Motor neuron (in vitro differentiated cells): ENCODE measurements around the gene STX3. TPM values are rescaled to one million over a fixed set of nuclear protein-coding genes. Genes with fewer than 3 reads are reported as not detected.
"Not testable (repeated sequence)": the region's sequence is repeated elsewhere in the genome, so short reads cannot be mapped to it uniquely, and the experiment has no call there.

Experiments
- ATAC-seq, 8 experiments: fragments of 200-7000 bp; cut with Tn5 transposase; replicated peaks in 6 of 8; 2 replicates each; pipeline ENCODE4 v1.8.0; 2021; ENCODE audit warnings: mild to moderate bottlenecking in 8 of 8, moderate library complexity in 8 of 8
- H3K27ac ChIP-seq, 2 donors: fragments of 250-450 bp; sonication (Bioruptor Pico); 2 replicates each; pipeline ENCODE4 v1.9.0; 2021; ENCODE audit warnings: antibody characterized with exemption in 2 of 2, mild to moderate bottlenecking in 2 of 2, moderate library complexity in 1 of 2
- H3K4me1 ChIP-seq, 2 donors: fragments of 250-450 bp; sonication (Bioruptor Pico); replicated peaks in 1 of 2; 2 replicates each; pipeline ENCODE4 v1.6.1; 2021; ENCODE audit warnings: antibody characterized with exemption in 2 of 2, mild to moderate bottlenecking in 2 of 2, moderate library complexity in 1 of 2
- H3K4me3 ChIP-seq, 5 donors: fragments of 250-450 bp; sonication (Bioruptor Pico); 2 replicates each; pipeline ENCODE4 v1.9.0; 2021; ENCODE audit warnings: antibody characterized with exemption in 5 of 5, mild to moderate bottlenecking in 5 of 5, moderate library complexity in 4 of 5
- WGBS, 10 experiments: fragments of 450-650 bp; shearing (Covaris generic); methylation state at CpG; one replicate each; pipeline ENCODE4 v1.0.0; 2022; 5-methylcytosine and 5-hydroxymethylcytosine counted together
- in situ Hi-C, 9 experiments: fragments of 400-800 bp; cut with MboI; loops; one replicate each; pipeline ENCODE4 v1.15.0; 2021; ENCODE audit warnings: low sequenced_read_pairs in 9 of 9, low pct_unique_long_range_greater_than_20kb in 2 of 9; ENCODE audit not compliant: unreplicated experiment in 9 of 9
- total RNA-seq, 8 experiments: library from RNA; unstranded; fragments of 300-600 nt; gene quantifications; 2 replicates each; pipeline versions ENCODE4 v1.2.3 to v1.2.4, GENCODE V29; 2022

STX3 gene
- total RNA-seq, 8 experiments from 2014 or later: 5.7 to 21.4 (median 13.4) TPM

DNA sequence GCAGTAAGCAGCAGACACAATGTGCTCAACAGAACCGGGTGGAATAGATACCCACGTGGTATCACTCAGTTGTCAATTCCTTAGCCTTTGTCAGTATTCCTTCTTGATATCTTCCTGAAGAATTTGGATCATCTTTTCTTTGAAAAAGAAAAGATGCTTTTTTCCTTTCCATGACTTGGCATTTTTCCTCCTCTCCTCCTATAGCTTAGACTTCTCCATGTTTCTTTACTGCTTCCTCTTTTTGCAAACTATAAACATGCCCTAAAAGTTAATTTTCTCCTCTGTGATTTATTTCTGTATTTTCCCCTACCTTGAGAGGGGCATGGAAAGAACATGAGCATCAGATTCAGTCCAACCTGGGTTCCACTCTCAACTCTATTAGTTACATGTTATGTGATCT lies 78.4 kb downstream of the STX3 start:
- in situ Hi-C loops: no loop called here
- Histone ChIP-seq H3K27ac (no peak overlapping the region), H3K4me1 (no peaks in the 10 kb centered on the region), H3K4me3 (no peak overlapping the region)
- no peak for ATAC-seq
- WGBS, 10 experiments: 37 to 92% (median 92%) methylated on average over 2 of the region's 2 CpGs; no CpG with 5 or more reads in 7 of the 10 experiments

DNA sequence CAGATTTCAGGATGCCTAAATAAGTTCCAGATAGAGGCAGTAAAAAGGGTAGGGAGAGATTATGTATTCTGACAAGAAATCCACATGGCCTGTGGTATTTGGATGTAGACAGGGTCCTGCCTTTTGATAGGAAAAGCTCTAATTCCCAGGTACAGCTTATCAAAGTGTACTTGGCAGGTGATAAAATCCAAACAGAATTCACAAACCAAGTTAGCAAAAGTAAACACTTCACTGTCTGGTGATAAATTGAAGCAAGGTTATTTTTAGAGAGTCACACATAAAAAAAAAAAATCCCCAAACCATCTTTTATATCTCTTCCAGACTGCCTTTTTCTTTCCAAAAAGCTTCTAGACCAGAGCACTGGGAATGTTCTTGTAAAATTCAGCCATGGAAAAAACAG lies 84.4 kb downstream of the STX3 start:
- H3K27ac ChIP-seq: no peak overlapping the region
- no peak overlapping the region for H3K4me3 ChIP-seq
- in situ Hi-C loops: no loop called here
- no peak for ATAC-seq
- no peaks in the 10 kb centered on the region for H3K4me1 ChIP-seq

DNA sequence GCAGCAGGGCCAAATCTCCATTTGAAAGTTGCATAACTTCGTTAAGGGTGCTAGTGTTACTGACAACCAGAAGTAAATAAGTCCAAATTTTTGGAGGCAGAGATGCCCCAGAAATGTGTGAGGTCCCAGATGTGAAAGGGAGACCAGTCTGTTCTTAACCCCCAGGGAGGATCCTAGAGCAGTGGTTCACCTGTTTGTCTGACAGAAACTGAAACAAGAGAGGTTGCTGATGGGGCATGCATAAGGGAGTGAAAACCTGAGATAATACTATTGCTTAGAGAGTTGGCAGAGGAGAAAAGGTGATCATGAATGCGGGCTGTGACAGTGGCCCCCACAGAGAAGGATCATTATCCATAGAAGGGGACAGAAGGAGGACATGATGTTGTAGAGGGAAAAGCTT lies 86.3 kb downstream of the STX3 start:
- no peak overlapping the region for H3K27ac ChIP-seq
- 39 to 100% (median 80%) methylated on average over 1 to 2 of the region's 2 CpGs; no CpG with 5 or more reads in 1 of the 10 experiments for WGBS, 10 experiments
- ATAC-seq: no peak
- no peaks in the 10 kb centered on the region for H3K4me1 ChIP-seq
- in situ Hi-C loops: no loop called here
- H3K4me3 ChIP-seq: no peak overlapping the region

DNA sequence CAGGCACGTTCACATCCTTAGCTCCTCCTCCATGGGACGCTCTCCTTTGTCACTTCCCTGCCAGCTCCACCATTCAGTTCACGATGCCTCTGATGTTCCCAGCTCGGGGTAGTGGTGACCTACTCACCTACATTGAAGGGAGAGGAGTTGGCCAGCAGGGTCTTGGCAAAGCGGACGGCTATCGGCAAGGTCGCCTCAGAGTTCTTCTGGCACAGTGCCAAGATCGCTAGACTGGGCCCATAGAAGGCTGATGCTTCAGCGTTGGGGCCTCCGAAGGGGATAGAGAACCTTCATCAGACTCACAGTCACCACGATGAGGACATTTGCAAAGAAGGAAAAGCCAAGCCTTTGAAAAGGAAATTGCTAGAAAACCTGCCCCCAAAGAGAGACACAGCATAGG lies 87.1 kb downstream of the STX3 start:
- Histone ChIP-seq H3K4me1 (no peaks in the 10 kb centered on the region), H3K27ac (no peak overlapping the region), H3K4me3 (no peak overlapping the region)
- 0 to 100% (median 60%) methylated on average over 1 to 9 of the region's 12 CpGs; no CpG with 5 or more reads in 2 of the 10 experiments for WGBS, 10 experiments
- no peak for ATAC-seq
- in situ Hi-C loops: no loop called here

DNA sequence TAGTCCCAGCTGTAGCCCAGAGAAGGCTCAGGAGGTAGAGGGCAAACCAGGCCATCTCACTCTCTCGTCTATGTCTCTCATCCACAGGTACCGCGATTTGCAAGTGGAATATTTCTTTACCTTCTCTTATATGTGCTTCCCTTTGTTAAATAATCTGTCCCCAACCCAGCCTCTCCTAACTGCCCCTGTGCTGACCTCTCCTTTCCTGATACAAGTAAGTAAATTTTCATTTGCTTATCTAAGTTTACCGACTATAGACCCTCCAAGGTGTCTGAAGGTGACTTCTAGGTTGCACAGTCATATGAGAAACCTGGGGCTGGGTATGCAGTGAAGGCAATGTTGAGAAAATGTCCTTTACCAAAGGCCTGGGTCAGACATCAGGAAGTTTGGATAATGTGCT lies 90.2 kb downstream of the STX3 start, which contains the start of gene CBLIF:
Gene CBLIF (minus strand): TSS at position 101 of the 400 bp plus-strand sequence. CDS start 46 bp downstream, at position 55.
- in situ Hi-C loops: no loop called here
- Histone ChIP-seq H3K4me1 (no peaks in the 10 kb centered on the region), H3K27ac (no peak within 1 kb of the TSS), H3K4me3 (no peak within 1 kb of the TSS)
- no peak for ATAC-seq
- 0 to 100% (median 79%) methylated on average over 1 to 4 of the region's 4 CpGs; no CpG with 5 or more reads in 2 of the 10 experiments for WGBS, 10 experiments

DNA sequence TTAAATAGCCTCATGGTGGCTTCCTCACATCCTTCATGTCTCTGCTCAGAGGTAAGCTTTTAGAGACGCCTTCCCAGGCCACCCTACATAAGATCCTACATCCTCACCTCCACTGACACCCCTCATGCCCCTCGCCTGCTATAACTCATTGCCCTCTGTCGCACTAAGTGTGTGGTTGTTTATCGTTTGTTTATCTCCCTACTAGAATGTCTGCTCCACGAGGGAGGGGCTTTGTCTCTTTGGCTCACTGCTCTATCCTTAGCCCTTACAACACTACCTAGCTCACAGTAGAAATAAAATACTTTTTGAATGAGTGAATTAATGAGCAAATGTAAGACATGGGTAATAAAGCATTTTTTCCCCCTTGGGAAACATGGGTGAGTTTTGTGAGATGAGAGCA lies 91.4 kb downstream of the STX3 start:
- whole genome bisulfite sequencing, 10 experiments: 14 to 100% (median 68%) methylated on average over 1 to 4 of the region's 5 CpGs; no CpG with 5 or more reads in 5 of the 10 experiments
- Histone ChIP-seq H3K4me3 (no peak overlapping the region), H3K4me1 (no peaks in the 10 kb centered on the region), H3K27ac (no peak overlapping the region)
- ATAC-seq: no peak
- in situ Hi-C loops: no loop called here

DNA sequence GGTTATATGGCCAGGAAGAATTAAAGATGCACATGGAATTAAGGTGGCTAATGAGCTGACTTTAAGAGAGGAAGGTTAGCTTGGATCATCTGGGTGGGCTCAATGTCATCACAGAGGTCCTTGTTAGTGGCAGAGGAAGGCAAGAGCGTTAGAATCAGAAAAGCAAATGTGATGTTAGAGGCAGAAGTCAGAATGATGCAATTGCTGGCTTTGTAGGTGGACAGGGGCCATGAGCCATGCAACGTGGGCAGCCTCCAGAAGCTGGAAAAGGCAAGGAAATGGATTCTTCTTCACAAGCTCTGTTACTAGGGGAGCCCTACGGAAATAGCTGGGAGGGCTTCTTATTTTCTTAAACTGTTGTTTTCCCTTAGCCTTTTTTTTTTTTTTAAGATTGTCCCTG lies 92.5 kb downstream of the STX3 start:
- no peaks in the 10 kb centered on the region for H3K4me1 ChIP-seq
- no peak for ATAC-seq
- no peak overlapping the region for H3K4me3 ChIP-seq
- in situ Hi-C loops: no loop called here
- WGBS, 10 experiments: 0 to 100% (median 75%) methylated on average over 1 to 3 of the region's 3 CpGs; no CpG with 5 or more reads in 1 of the 10 experiments
- no peak overlapping the region for H3K27ac ChIP-seq

DNA sequence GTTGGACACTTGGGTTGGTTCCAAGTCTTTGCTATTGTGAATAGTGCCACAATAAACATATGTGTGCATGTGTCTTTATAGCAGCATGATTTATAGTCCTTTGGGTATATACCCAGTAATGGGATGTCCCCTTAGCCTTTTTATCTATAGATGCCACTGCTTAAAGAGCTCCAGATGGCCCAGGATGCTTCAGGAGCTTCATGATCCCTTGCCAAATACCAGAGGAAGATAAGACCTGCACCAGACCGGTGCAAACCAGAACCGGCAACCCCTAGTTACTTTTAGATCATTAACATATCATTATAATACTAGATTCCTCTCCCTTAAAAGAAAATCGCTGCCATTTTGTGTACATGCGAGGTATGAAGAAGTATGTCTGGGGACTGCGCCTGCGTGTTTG lies 93.3 kb downstream of the STX3 start:
- in situ Hi-C loops, H3K4me1 ChIP-seq, H3K4me3 ChIP-seq, ATAC-seq, H3K27ac ChIP-seq: not testable (repeated sequence)
- 0 to 100% (median 81%) methylated on average over 1 to 5 of the region's 6 CpGs; no CpG with 5 or more reads in 2 of the 10 experiments for WGBS, 10 experiments

DNA sequence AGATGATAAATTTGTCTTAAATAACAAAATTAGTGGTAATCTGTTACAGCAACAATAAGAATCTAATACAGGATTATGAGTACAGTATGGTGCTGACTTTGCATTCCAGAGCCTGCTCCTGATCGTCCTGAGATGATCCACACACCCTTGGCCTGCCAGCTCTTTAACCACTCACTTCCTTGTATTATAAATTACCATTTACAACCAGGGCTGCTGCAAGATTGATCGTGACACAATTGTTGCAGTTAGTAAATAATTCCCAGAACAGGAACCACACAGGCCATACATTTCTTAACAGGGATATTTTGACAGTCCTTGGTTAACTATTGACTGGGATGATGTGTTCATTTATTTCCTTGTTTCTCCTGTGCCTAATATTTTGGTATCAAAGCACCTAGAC lies 94.0 kb downstream of the STX3 start:
- no peak for ATAC-seq

DNA sequence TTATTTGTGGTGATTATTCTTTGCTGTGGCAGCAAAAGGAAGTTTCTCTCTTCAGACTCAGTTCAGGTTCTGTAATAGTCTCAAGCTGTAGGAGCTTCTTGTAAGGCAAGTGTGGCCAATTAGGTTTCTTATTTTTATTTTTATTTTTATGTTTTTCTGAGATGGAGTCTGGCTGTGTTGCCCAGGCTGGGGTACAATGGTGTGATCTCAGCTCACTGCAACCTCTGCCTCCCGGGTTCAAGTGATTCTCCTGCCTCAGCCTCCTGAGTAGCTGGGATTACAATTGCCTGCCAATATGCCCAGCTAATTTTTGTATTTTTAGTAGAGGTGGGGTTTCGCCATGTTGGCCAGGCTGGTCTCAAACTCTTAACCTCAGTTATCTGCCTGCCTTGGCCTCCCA lies 94.4 kb downstream of the STX3 start:
- H3K4me1 ChIP-seq, ATAC-seq, H3K27ac ChIP-seq, in situ Hi-C loops, H3K4me3 ChIP-seq: not testable (repeated sequence)
- 0 to 100% (median 100%) methylated on average over 1 to 2 of the region's 2 CpGs; no CpG with 5 or more reads in 7 of the 10 experiments for WGBS, 10 experiments

More for the DNA sequence above, 94.0 kb downstream of the STX3 start:
- in situ Hi-C loops: no loop called here
- 0 to 50% (median 20%) methylated on average over 1 to 2 of the region's 2 CpGs; no CpG with 5 or more reads in 2 of the 10 experiments for WGBS, 10 experiments
- Histone ChIP-seq H3K4me1 (no peaks in the 10 kb centered on the region), H3K4me3 (no peak overlapping the region), H3K27ac (no peak overlapping the region)

DNA sequence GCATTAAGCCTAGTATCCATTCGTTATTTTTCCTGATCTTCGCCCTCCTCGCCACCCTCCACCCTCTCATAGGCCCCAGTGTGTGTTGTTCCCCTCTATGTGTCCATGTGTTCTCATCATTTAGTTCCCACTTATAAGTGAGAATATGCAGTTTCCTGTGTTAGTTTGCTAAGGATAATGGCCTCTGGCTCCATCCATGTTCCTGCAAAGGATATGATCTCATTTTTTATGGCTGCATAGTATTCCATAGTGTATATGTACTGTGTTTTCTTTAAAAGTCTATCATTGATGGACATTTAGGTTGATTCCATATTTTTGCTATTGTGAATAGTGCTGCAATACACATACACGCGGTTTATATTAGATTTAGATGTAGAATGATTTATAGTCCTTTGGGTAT lies 96.2 kb downstream of the STX3 start:
- WGBS, 10 experiments: 70 to 100% (median 87%) methylated on average over 2 to 5 of the region's 5 CpGs; no CpG with 5 or more reads in 2 of the 10 experiments
- H3K4me3 ChIP-seq, in situ Hi-C loops, H3K27ac ChIP-seq, H3K4me1 ChIP-seq, ATAC-seq: not testable (repeated sequence)

DNA sequence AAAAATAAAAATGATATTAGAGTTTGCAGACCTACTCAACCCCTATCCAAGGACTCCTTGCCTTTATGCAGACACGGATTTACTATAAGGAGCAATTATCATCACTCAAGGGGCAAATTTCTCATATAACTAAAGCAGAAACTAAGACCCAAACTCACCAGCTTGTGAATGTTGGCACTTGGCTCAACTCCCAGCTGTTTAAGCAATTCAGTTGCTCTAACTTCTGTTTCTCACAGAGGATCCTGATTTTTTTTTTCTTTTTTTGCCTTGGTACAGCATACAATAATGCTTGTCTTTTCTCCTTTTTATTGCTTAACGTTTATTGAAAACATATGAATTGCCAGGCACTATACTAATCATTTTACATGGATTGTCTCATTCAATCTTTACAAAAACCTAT lies 99.7 kb downstream of the STX3 start:
- no peaks in the 10 kb centered on the region for H3K4me1 ChIP-seq
- ATAC-seq: no peak
- in situ Hi-C loops: no loop called here
- no peak overlapping the region for H3K4me3 ChIP-seq
- 0 to 74% (median 52%) methylated on average over 1 to 2 of the region's 2 CpGs for WGBS, 10 experiments
- H3K27ac ChIP-seq: no peak overlapping the region
